ENCODE results near the gene UBE2L6.

UBE2L6 gene

GRCh38 chr11:57508341-57509170 is 58.9 kb downstream of the UBE2L6 start:
- DNase-seq (ENCODE audit: low spot score in 2 of 2) (no peak), ATAC-seq (ENCODE audit: low read depth) (no peak)
- Mint-ChIP-seq H3K4me3 (no peak overlapping the region), H3K36me3 (no peaks in the 10 kb centered on the region), H3K27ac (no peak overlapping the region), H3K27me3 (no peaks in the 10 kb centered on the region), H3K4me1 (peaks cover 8% of the 10 kb centered on the region), H3K9me3 (no peaks in the 10 kb centered on the region)

- no peak for ATAC-seq (ENCODE audit: low read depth)
- no peaks in the 10 kb centered on the region for H3K27me3 Mint-ChIP-seq
- no peaks in the 10 kb centered on the region for H3K36me3 Mint-ChIP-seq
- H3K27ac Mint-ChIP-seq, result no peak overlapping the region
- no peaks in the 10 kb centered on the region for H3K9me3 Mint-ChIP-seq
- DNase-seq (ENCODE audit: low spot score in 2 of 2), result no peak
- peaks cover 2% of the 10 kb centered on the region for H3K4me1 Mint-ChIP-seq
- no peak overlapping the region for H3K4me3 Mint-ChIP-seq
Observed at GRCh38 chr11:57506522-57506921, 61.0 kb downstream of the UBE2L6 start.

GRCh38 chr11:57504511-57504910 is 63.0 kb downstream of the UBE2L6 start:
- peaks cover 3% of the 10 kb centered on the region for H3K4me1 Mint-ChIP-seq
- H3K36me3 Mint-ChIP-seq, result peaks cover 2% of the 10 kb centered on the region
- no peaks in the 10 kb centered on the region for H3K9me3 Mint-ChIP-seq
- H3K4me3 Mint-ChIP-seq, result no peak overlapping the region
- ATAC-seq (ENCODE audit: low read depth), result no peak
- no peak overlapping the region for H3K27ac Mint-ChIP-seq
- DNase-seq (ENCODE audit: low spot score in 2 of 2), result no peak
- H3K27me3 Mint-ChIP-seq, result no peaks in the 10 kb centered on the region

DNA sequence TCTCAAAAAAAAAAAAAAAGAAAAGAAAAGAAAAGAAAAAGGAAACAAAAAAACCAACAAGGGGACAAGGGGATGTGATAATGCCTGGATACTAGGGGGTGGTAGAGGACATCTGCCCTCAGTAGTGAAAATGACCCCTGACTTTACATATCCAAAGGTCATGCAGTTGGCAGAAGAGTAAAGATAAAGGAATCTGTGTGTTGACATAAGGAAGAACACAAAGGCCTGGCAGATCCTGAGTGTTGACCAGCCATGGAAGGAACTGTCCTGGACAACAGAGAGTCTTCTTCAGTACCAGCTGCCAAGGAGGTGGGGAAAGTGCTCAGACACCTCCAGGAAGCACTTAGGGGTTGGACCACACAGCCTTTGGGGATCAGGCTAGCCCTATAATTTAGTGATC is 64.6 kb downstream of the UBE2L6 start:
- ATAC-seq (ENCODE audit: low read depth), result no peak
- H3K27ac Mint-ChIP-seq, result no peak overlapping the region
- H3K27me3 Mint-ChIP-seq, result no peaks in the 10 kb centered on the region
- no peaks in the 10 kb centered on the region for H3K9me3 Mint-ChIP-seq
- DNase-seq (ENCODE audit: low spot score in 2 of 2), result no peak
- peaks cover 2% of the 10 kb centered on the region for H3K36me3 Mint-ChIP-seq
- H3K4me1 Mint-ChIP-seq, result peaks cover 3% of the 10 kb centered on the region
- H3K4me3 Mint-ChIP-seq, result no peak overlapping the region

GRCh38 chr11:57502376-57502775 is 65.1 kb downstream of the UBE2L6 start:
- ATAC-seq (ENCODE audit: low read depth) (no peak), DNase-seq (ENCODE audit: low spot score in 2 of 2) (no peak)
- Mint-ChIP-seq H3K36me3 (peaks cover 2% of the 10 kb centered on the region), H3K27me3 (no peaks in the 10 kb centered on the region), H3K4me1 (peaks cover 3% of the 10 kb centered on the region), H3K9me3 (no peaks in the 10 kb centered on the region), H3K4me3 (no peak overlapping the region), H3K27ac (no peak overlapping the region)

DNA sequence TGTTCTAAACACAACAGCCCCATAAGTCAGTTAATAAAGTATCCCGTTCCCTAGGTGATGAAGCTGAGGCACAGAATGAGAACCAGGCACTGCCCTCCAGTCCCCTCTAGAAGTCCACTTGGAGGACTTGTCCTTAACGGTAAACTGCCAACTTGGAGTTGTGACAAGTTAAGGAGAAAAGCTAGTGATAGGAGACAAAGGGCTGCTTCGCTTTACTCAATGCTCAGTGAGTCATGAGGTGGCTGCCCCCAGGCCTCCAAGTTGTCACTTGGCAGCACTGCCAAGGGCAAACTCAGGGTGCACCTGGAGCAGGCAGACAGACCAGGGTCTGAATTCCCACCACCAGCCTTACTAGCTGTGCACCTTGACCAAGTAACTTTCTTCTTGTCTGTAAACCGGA is 65.5 kb downstream of the UBE2L6 start:
- Mint-ChIP-seq H3K27me3 (no peaks in the 10 kb centered on the region), H3K4me1 (peaks cover 3% of the 10 kb centered on the region), H3K9me3 (no peaks in the 10 kb centered on the region), H3K27ac (no peak overlapping the region), H3K36me3 (peaks cover 2% of the 10 kb centered on the region), H3K4me3 (no peak overlapping the region)
- no peak for DNase-seq (ENCODE audit: low spot score in 2 of 2)
- no peak for ATAC-seq (ENCODE audit: low read depth)

All from memory B cell (primary cell).